Naive B cell (primary cell): ENCODE measurements around the gene ARL4D. TPM values are rescaled to one million over a fixed set of nuclear protein-coding genes. Genes with fewer than 3 reads are reported as not detected.
"Not testable (repeated sequence)": the region's sequence is repeated elsewhere in the genome, so short reads cannot be mapped to it uniquely, and the experiment has no call there.

Source experiments
- ATAC-seq, 2 donors: fragments of 150-1000 bp; cut with Tn5 transposase; 2 replicates each; pipeline ENCODE4 v1.10.0; 2021; ENCODE audit warnings: low read depth in 2 of 2, mild to moderate bottlenecking in 2 of 2, moderate library complexity in 2 of 2
- DNase-seq: peaks from one replicate; pipeline ENCODE4 v3.0.0; 2022
- H3K27ac Mint-ChIP-seq, 6 donors: one replicate each; pipeline ENCODE4 v1.8.0; 2020 to 2022; ENCODE audit warnings: mild to moderate bottlenecking in 6 of 6, mixed read lengths in 6 of 6, moderate library complexity in 5 of 6, inconsistent platforms in 2 of 6
- H3K27me3 Mint-ChIP-seq, 3 donors: one replicate each; pipeline ENCODE4 v1.8.0; 2021 to 2022; ENCODE audit warnings: mixed read lengths in 3 of 3, mild to moderate bottlenecking in 1 of 3
- H3K36me3 Mint-ChIP-seq, 2 donors: one replicate each; pipeline ENCODE4 v1.8.0; 2020 to 2022; ENCODE audit warnings: mixed read lengths in 2 of 2, inconsistent platforms in 1 of 2, mild to moderate bottlenecking in 1 of 2
- H3K4me1 Mint-ChIP-seq, 3 donors: one replicate each; pipeline ENCODE4 v1.8.0; 2020 to 2022; ENCODE audit warnings: mixed read lengths in 3 of 3, inconsistent platforms in 1 of 3, mild to moderate bottlenecking in 1 of 3, moderate library complexity in 1 of 3
- H3K4me3 Mint-ChIP-seq, 8 donors: one replicate each; pipeline ENCODE4 v1.8.0; 2020 to 2022; ENCODE audit warnings: mild to moderate bottlenecking in 8 of 8, mixed read lengths in 8 of 8, moderate library complexity in 8 of 8, inconsistent platforms in 2 of 8
- H3K9me3 Mint-ChIP-seq, 7 donors: one replicate each; pipeline ENCODE4 v1.8.0; 2020 to 2022; ENCODE audit warnings: mixed read lengths in 7 of 7, mild to moderate bottlenecking in 5 of 7, inconsistent platforms in 2 of 7, moderate library complexity in 1 of 7
- polyA plus RNA-seq, 6 donors: library from polyadenylated mRNA; unstranded; fragments of 300-500 nt; fragmentation: Illumina TruSeq; gene quantifications; one replicate each; pipeline ENCODE4 v1.2.3, GENCODE V29; 2021; ENCODE audit warnings: low read depth in 6 of 6

ARL4D gene
- polyA plus RNA-seq, 6 donors from 2014 or later = 1.4 to 5.7 (median 3.8) TPM

GRCh38 chr17:43363181-43363925, 35.4 kb upstream of the ARL4D start:
- DNase-seq = no peak
- no peak for ATAC-seq
- Mint-ChIP-seq H3K36me3 (peaks cover 0 to 8% of the 10 kb centered on the region in 2 donors), H3K4me3 (peak overlapping the region in 6 of 8 donors; percentile 28 to 95 (median 36)), H3K4me1 (peaks cover 43 to 46% (median 46%) of the 10 kb centered on the region in 3 donors), H3K27ac (peak overlapping the region in 4 of 6 donors; percentile 44 to 100 (median 56)), H3K9me3 (peaks cover 0 to 5% (median 2%) of the 10 kb centered on the region in 7 donors), H3K27me3 (peaks cover 0 to 7% (median 6%) of the 10 kb centered on the region in 3 donors)

GRCh38 chr17:43363926-43364285, 34.9 kb upstream of the ARL4D start:
- Mint-ChIP-seq H3K4me3 (peak overlapping the region in 2 of 8 donors; percentile 1 to 95), H3K4me1 (peaks cover 44 to 52% (median 45%) of the 10 kb centered on the region in 3 donors)

DNA sequence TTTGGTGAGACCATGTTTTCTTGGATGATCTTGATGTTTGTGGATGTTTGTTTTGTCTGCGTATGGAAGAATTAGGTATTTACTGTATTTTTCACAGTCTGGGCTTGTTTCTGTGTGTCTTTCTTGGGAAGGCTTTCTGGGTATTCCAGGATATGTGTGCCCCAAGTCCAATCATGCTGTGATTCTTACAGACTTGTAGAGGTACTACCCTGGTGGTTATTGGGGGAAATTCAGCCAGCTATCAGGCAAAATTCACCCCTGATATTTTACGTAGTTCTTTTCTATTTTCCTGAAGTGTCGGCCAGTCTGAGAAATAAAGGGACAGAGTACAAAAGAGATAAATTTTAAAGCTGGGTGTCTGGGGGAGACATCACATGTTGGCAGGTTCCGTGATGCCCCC, 33.4 kb upstream of the ARL4D start:
- H3K9me3 Mint-ChIP-seq = peaks cover 0 to 5% (median 2%) of the 10 kb centered on the region in 7 donors
- H3K4me3 Mint-ChIP-seq = peak overlapping the region in 1 of 8 donors; percentile 95
- peaks cover 0 to 7% (median 6%) of the 10 kb centered on the region in 3 donors for H3K27me3 Mint-ChIP-seq
- H3K27ac Mint-ChIP-seq = peak overlapping the region in 5 of 6 donors; percentile 21 to 72 (median 45)
- DNase-seq (no peak), ATAC-seq (no peak)
- peaks cover 0 to 8% of the 10 kb centered on the region in 2 donors for H3K36me3 Mint-ChIP-seq
- peaks cover 48 to 57% (median 49%) of the 10 kb centered on the region in 3 donors for H3K4me1 Mint-ChIP-seq

More at GRCh38 chr17:43363926-43364285, 34.9 kb upstream of the ARL4D start:
- no peak for DNase-seq
- H3K9me3 Mint-ChIP-seq = peaks cover 0 to 5% (median 2%) of the 10 kb centered on the region in 7 donors
- peaks cover 0 to 7% (median 6%) of the 10 kb centered on the region in 3 donors for H3K27me3 Mint-ChIP-seq
- peaks cover 0 to 8% of the 10 kb centered on the region in 2 donors for H3K36me3 Mint-ChIP-seq
- ATAC-seq = no peak
- peak overlapping the region in 1 of 6 donors; percentile 100 for H3K27ac Mint-ChIP-seq

DNA sequence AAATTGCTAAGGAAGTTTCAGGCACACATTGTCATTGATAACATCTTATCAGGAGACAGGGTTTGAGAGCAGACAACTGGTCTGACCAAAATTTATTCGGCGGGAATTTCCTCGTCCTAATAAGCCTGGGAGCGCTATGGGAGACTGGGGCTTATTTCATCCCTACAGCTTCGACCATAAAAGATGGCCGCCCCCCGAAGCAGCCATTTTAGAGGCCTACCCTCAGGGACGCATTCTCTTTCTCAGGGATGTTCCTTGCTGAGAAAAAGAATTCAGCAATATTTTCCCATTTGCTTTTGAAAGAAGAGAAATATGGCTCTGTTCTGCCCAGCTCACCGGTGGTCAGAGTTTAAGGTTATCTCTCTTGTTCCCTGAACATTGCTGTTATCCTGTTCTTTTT, 32.9 kb upstream of the ARL4D start:
- peaks cover 45 to 53% (median 51%) of the 10 kb centered on the region in 3 donors for H3K4me1 Mint-ChIP-seq
- H3K36me3 Mint-ChIP-seq, ATAC-seq, DNase-seq, H3K9me3 Mint-ChIP-seq, H3K4me3 Mint-ChIP-seq, H3K27me3 Mint-ChIP-seq: not testable (repeated sequence)
- peak overlapping the region in 1 of 6 donors; percentile 100 for H3K27ac Mint-ChIP-seq

DNA sequence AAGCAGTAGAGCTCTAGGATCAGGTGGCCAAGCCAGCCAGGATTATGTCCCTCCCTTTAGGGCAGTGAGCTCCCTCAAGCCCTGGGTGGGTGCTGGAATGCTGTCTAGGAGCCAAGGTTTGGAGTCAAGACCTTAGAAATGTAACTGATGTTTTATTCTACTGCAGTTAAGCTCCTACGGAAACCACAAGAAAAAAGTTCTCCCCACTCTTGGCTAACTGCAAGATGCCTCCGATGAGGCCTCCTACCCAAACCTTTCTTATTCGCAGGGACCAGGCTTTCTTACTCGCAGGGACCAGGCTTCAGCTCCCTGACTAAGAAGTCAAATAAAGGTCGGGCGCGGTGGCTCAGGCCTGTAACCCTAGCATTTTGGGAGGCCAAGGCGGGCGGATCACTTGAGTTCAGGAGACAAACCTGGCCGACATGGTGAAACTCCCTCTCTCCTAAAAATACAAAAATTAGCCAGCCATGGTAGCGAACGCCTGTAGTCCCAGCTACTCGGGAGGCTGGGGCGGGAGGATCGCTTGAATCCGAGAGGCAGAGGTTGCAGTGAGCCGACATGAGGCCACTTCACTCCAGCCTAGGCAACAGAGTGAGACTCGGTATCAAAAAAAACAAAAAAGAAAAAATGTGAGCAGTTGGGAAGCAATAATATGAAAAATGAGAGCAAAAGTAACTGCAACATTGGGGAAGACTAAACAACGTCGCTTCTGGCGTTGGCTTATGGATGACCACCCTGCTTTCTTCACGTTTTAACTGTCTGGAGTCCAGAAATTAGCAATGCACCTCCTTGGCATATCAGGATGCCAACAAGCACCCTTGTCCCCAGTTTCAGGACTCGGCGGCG, 31.7 kb upstream of the ARL4D start:
- Mint-ChIP-seq H3K9me3 (no peaks in the 10 kb centered on the region), H3K27ac (peak overlapping the region; percentile 100), H3K27me3 (no peaks in the 10 kb centered on the region), H3K4me3 (peak overlapping the region; percentile 86 to 98 (median 92)), H3K4me1 (peaks cover 42 to 61% (median 49%) of the 10 kb centered on the region in 3 donors), H3K36me3 (no peaks in the 10 kb centered on the region)
- no peak for DNase-seq
- ATAC-seq = no peak

DNA sequence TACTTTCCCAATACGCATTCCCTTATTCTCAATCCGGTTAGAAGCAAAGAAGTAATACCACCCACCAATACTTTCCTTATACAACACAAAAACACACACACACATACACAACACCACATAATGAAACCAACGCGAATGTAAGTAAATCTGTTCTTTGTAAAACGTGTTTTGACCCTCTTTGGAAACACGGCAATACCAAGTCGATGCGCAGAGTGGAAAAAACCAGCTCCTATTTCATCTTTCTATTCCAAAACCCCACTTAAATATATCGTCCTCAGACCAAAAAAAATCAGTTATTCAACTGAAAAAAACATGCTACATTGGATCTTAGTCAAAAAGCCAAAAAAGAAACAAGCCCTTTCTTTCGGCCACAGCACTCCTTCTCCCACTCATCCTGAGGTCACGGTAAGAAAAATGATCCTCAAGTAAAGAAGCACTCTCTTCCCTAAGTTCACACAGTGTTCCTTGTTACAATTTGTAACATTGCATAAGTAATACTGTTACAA, 31.0 kb upstream of the ARL4D start:
- no peaks in the 10 kb centered on the region for H3K36me3 Mint-ChIP-seq
- H3K27ac Mint-ChIP-seq = peak overlapping the region; percentile 100
- no peaks in the 10 kb centered on the region for H3K9me3 Mint-ChIP-seq
- no peaks in the 10 kb centered on the region for H3K27me3 Mint-ChIP-seq
- H3K4me3 Mint-ChIP-seq = peak overlapping the region; percentile 86 to 98 (median 92)
- peak; percentile 53 to 54 for ATAC-seq
- H3K4me1 Mint-ChIP-seq = peaks cover 44 to 66% (median 54%) of the 10 kb centered on the region in 3 donors
- DNase-seq = no peak

DNA sequence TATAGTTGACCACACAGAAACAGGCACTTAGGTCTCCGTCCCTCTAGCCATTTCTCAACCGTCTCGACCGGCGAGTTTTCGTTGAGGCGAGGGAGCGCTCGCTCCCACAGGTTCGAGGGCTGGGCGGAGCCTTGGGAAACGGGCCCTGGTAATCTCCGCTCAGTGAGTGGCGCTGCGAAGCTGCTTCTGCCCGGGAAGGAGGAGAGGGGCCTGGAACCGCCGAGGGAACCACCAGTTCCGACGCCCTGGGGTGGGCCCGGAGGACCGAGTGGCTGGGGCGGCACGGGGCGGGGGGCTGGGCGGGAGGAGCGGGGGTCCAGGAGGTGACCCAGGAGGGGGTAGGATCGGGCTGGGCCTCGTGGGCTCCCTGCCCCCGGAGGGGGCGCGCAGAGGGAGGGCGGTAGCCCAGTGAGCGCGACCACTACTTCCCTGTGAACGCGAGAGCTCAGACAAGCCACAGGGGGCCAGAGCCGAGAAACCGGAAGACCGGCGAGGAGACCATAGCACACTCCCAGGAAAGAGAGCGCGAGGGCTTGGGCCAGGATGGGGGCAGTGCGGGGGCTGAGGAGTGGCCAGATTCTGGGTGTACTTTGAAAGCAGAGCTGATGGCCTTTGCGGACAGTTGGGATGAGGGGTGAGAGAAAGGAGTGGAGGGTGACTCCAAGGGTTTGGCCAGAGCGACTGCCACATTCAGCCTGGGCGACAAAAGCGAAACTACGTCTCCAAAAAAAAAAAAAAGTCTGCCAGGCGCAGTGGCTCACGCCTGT, 29.9 kb upstream of the ARL4D start:
- Mint-ChIP-seq H3K4me1 (peaks cover 44 to 73% (median 58%) of the 10 kb centered on the region in 3 donors), H3K27me3 (no peaks in the 10 kb centered on the region), H3K36me3 (no peaks in the 10 kb centered on the region), H3K4me3 (peak overlapping the region; percentile 86 to 98 (median 92)), H3K27ac (peak overlapping the region; percentile 100), H3K9me3 (no peaks in the 10 kb centered on the region)
- DNase-seq = peak; percentile 66
- ATAC-seq = peak; percentile 20 to 35

DNA sequence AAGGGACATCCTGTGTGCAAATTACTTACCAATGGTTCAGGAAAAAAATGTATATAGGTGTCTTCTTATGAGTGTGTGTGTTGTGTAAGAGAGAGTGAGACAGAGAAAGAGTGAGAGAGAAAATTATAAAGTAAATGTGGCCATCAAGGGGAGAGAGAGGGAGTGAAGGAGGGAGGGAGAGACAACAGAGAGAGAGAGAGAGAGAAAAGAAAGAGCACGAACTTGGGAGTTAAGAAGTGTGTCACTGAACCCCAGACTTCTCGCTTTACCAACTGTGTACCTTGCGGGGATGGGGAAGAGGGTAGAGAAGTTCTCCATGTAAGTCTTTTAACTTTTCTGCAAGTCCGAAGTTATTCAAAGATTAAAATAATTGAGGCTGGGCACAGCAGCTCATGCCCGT, 28.8 kb upstream of the ARL4D start:
- DNase-seq (no peak), ATAC-seq (no peak)
- Mint-ChIP-seq H3K27me3 (no peaks in the 10 kb centered on the region), H3K27ac (peak overlapping the region; percentile 82 to 100 (median 100)), H3K4me3 (peak overlapping the region; percentile 86 to 98 (median 92)), H3K4me1 (peaks cover 48 to 76% (median 66%) of the 10 kb centered on the region in 3 donors), H3K9me3 (no peaks in the 10 kb centered on the region), H3K36me3 (no peaks in the 10 kb centered on the region)

DNA sequence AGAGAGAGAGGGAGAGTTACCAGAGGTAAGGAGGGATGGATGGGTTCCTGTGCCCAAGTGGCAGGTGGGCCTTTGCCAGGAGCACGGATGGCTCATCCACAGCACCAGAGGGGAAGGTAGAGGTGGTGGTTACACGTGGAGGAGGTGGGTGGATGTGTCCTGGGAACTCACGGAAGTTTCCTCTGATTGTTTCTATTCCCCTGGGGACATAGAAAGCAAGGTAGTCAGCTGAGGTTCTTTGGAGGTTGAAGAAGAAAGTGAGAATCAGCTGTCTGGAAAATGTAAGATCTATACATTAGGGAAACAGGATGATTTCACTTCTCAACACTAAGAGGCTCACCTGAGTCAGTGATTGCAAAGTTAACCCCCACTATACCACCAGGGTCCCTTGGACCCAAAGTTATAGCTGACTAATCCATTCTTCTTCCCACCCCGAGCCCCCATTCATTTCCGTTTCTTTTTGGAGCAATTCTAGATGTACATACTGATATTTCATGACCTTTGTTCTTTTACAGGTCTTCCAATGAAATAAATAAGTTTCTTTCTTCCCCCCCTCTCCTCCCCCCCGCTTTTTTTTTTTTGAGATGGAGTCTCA, 27.5 kb upstream of the ARL4D start:
- H3K4me1 Mint-ChIP-seq = peaks cover 47 to 82% (median 69%) of the 10 kb centered on the region in 3 donors
- no peak for ATAC-seq
- H3K27ac Mint-ChIP-seq = peak overlapping the region in 4 of 6 donors; percentile 38 to 100 (median 69)
- no peaks in the 10 kb centered on the region for H3K36me3 Mint-ChIP-seq
- H3K4me3 Mint-ChIP-seq = peak overlapping the region in 7 of 8 donors; percentile 13 to 88 (median 66)
- H3K9me3 Mint-ChIP-seq = no peaks in the 10 kb centered on the region
- no peaks in the 10 kb centered on the region for H3K27me3 Mint-ChIP-seq
- no peak for DNase-seq

DNA sequence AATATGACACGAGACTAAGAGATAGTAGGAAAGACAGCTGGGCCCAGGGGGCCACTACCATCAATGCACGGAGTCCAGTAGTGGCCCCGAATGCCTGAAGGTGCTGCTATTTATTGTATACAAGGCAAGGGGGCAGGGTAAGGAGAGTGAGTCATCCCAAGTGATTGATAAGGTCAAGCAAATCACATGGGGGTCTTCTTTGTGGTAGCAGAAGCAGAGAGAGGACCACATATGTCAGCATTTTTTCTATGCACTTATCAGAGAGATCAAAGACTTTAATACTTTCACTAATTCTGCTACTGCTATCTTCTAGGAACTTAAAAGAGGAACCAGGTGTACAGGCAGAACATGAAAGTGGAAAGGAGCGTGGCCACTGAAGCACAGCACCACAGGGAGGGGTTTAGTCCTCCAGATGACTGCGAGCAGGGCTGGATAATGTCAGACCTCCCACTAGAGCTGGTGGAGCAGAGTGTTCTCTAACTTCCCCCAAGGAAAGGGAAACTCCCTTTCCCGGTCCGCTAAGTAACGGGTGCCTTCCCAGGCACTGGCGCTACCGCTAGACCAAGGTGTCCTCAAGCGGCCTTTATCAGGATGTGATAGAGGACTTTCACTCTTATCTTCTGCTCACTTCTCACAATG, 26.4 kb upstream of the ARL4D start:
- peak; percentile 85 for DNase-seq
- no peaks in the 10 kb centered on the region for H3K27me3 Mint-ChIP-seq
- ATAC-seq = peak; percentile 69
- peak overlapping the region; percentile 76 to 91 (median 84) for H3K4me3 Mint-ChIP-seq
- no peaks in the 10 kb centered on the region for H3K9me3 Mint-ChIP-seq
- no peaks in the 10 kb centered on the region for H3K36me3 Mint-ChIP-seq
- H3K27ac Mint-ChIP-seq = peak overlapping the region in 5 of 6 donors; percentile 78 to 93 (median 89)
- H3K4me1 Mint-ChIP-seq = peaks cover 46 to 79% (median 67%) of the 10 kb centered on the region in 3 donors

GRCh38 chr17:43373356-43373755, 25.4 kb upstream of the ARL4D start:
- Mint-ChIP-seq H3K4me1 (peaks cover 37 to 71% (median 58%) of the 10 kb centered on the region in 3 donors), H3K9me3 (no peaks in the 10 kb centered on the region), H3K36me3 (no peaks in the 10 kb centered on the region), H3K4me3 (peak overlapping the region in 7 of 8 donors; percentile 49 to 82 (median 76)), H3K27ac (peak overlapping the region; percentile 57 to 93 (median 80)), H3K27me3 (no peaks in the 10 kb centered on the region)
- ATAC-seq = no peak
- no peak for DNase-seq

GRCh38 chr17:43375915-43376314, 22.9 kb upstream of the ARL4D start:
- not testable (repeated sequence) for H3K4me3 Mint-ChIP-seq, ATAC-seq, H3K27me3 Mint-ChIP-seq, DNase-seq
- Mint-ChIP-seq H3K9me3 (peaks cover 0 to 17% (median 10%) of the 10 kb centered on the region in 7 donors), H3K4me1 (peaks cover 24 to 51% (median 37%) of the 10 kb centered on the region in 3 donors), H3K36me3 (peaks cover 0 to 11% of the 10 kb centered on the region in 2 donors), H3K27ac (peak overlapping the region in 4 of 6 donors; percentile 11 to 93 (median 42))
